ENCODE results near the gene TIAM1. TPM values are rescaled to one million over a fixed set of nuclear protein-coding genes. Genes with fewer than 3 reads are reported as not detected.

The TIAM1 gene
- total RNA-seq, 1 experiment from 2014 or later: 22.5 TPM

GRCh38 chr21:31260790-31261189 is 83.3 kb downstream of the TIAM1 start:
- Histone ChIP-seq H4K20me1 (ENCODE audit: insufficient read depth) (peaks cover 3% of the 10 kb centered on the region; the same call in 1 of the 2 replicates), H3K4me2 (no peak overlapping the region; the same call in 1 of the 2 replicates), H3F3A (ENCODE audit: insufficient read depth, low read depth) (no peaks in the 10 kb centered on the region), H3K4me1 (replicated peaks; ENCODE audit: insufficient read depth) (peaks cover 9% of the 10 kb centered on the region), H3K27me3 (ENCODE audit: insufficient read depth, low read depth) (no peaks in the 10 kb centered on the region), H2AFZ (no peak overlapping the region), H3K36me3 (ENCODE audit: low read depth) (no peaks in the 10 kb centered on the region), H3K27ac (no peak overlapping the region), H3K9me3 (ENCODE audit: insufficient read depth, low read depth) (no peaks in the 10 kb centered on the region), H3K4me3 (no peak overlapping the region), H3K9me2 (ENCODE audit: insufficient read depth) (no peaks in the 10 kb centered on the region), H3K79me2 (ENCODE audit: low read depth) (no peaks in the 10 kb centered on the region)
- POLR2A ChIA-PET (ENCODE audit: unreplicated experiment): interaction anchor here (0.7 kb wide), 1 partner anchor 91 kb away, joined by 8 read pairs; no protein-coding TSS in a partner anchor
- CTCF ChIA-PET: no interaction called here
- intact Hi-C loops (cut with micrococcal nuclease; ENCODE audit: unreplicated experiment): no loop called here
- DNase-seq: no peak
- no peak for TF ChIP-seq CTCF (conservative IDR thresholded peaks at IDR 0.05)
- no peak for TF ChIP-seq EZH2 (IDR thresholded peaks at IDR 0.05; ENCODE audit: low read depth)
- BruUV-seq (replicated peaks): no TSS peak

GRCh38 chr21:31258073-31258472 is 86.0 kb downstream of the TIAM1 start:
- Histone ChIP-seq H3K79me2 (ENCODE audit: low read depth) (no peaks in the 10 kb centered on the region), H3K36me3 (ENCODE audit: low read depth) (no peaks in the 10 kb centered on the region), H3K9me3 (ENCODE audit: insufficient read depth, low read depth) (no peaks in the 10 kb centered on the region), H3K4me3 (no peak overlapping the region), H3K27me3 (ENCODE audit: insufficient read depth, low read depth) (no peaks in the 10 kb centered on the region), H2AFZ (no peak overlapping the region), H3K9me2 (ENCODE audit: insufficient read depth) (no peaks in the 10 kb centered on the region), H4K20me1 (ENCODE audit: insufficient read depth) (peaks cover 3% of the 10 kb centered on the region; the same call in 1 of the 2 replicates), H3K4me2 (no peak overlapping the region), H3K4me1 (replicated peaks; ENCODE audit: insufficient read depth) (peaks cover 9% of the 10 kb centered on the region), H3K27ac (no peak overlapping the region), H3F3A (ENCODE audit: insufficient read depth, low read depth) (no peaks in the 10 kb centered on the region)
- intact Hi-C loops (cut with micrococcal nuclease; ENCODE audit: unreplicated experiment): no loop called here
- CTCF ChIA-PET: no interaction called here
- TF ChIP-seq CTCF (conservative IDR thresholded peaks at IDR 0.05) (no peak), EZH2 (IDR thresholded peaks at IDR 0.05; ENCODE audit: low read depth) (no peak)
- BruUV-seq (replicated peaks): no TSS peak
- POLR2A ChIA-PET (ENCODE audit: unreplicated experiment): no interaction called here
- DNase-seq: no peak

- Histone ChIP-seq H3K27ac (no peak overlapping the region), H3K36me3 (ENCODE audit: low read depth) (no peaks in the 10 kb centered on the region), H3K9me3 (ENCODE audit: insufficient read depth, low read depth) (no peaks in the 10 kb centered on the region), H3K4me2 (no peak overlapping the region), H3F3A (ENCODE audit: insufficient read depth, low read depth) (no peaks in the 10 kb centered on the region), H3K9me2 (ENCODE audit: insufficient read depth) (no peaks in the 10 kb centered on the region), H3K27me3 (ENCODE audit: insufficient read depth, low read depth) (no peaks in the 10 kb centered on the region), H3K4me1 (replicated peaks; ENCODE audit: insufficient read depth) (peaks cover 9% of the 10 kb centered on the region), H4K20me1 (ENCODE audit: insufficient read depth) (peaks cover under 1% of the 10 kb centered on the region; the same call in 1 of the 2 replicates), H2AFZ (no peak overlapping the region), H3K79me2 (ENCODE audit: low read depth) (no peaks in the 10 kb centered on the region), H3K4me3 (no peak overlapping the region)
- ChIA-PET CTCF (no interaction called here), POLR2A (ENCODE audit: unreplicated experiment) (interaction anchor here (0.6 kb wide), 1 partner anchor 59 kb away, joined by 6 read pairs; no protein-coding TSS in a partner anchor)
- intact Hi-C loops (cut with micrococcal nuclease; ENCODE audit: unreplicated experiment): no loop called here
- TF ChIP-seq EZH2 (IDR thresholded peaks at IDR 0.05; ENCODE audit: low read depth): no peak
- TF ChIP-seq CTCF (conservative IDR thresholded peaks at IDR 0.05): no peak
- no TSS peak for BruUV-seq (replicated peaks)
- DNase-seq: no peak
Measured at GRCh38 chr21:31257265-31257664, 86.8 kb downstream of the TIAM1 start.

Data from PC-9 (cell line).